ENCODE measurements around the gene LRRC3. TPM values are rescaled to one million over a fixed set of nuclear protein-coding genes. Genes with fewer than 3 reads are reported as not detected.

Gene LRRC3
- total RNA-seq, 2 donors from 2014 or later, result 1.6 to 7.1 TPM

DNA sequence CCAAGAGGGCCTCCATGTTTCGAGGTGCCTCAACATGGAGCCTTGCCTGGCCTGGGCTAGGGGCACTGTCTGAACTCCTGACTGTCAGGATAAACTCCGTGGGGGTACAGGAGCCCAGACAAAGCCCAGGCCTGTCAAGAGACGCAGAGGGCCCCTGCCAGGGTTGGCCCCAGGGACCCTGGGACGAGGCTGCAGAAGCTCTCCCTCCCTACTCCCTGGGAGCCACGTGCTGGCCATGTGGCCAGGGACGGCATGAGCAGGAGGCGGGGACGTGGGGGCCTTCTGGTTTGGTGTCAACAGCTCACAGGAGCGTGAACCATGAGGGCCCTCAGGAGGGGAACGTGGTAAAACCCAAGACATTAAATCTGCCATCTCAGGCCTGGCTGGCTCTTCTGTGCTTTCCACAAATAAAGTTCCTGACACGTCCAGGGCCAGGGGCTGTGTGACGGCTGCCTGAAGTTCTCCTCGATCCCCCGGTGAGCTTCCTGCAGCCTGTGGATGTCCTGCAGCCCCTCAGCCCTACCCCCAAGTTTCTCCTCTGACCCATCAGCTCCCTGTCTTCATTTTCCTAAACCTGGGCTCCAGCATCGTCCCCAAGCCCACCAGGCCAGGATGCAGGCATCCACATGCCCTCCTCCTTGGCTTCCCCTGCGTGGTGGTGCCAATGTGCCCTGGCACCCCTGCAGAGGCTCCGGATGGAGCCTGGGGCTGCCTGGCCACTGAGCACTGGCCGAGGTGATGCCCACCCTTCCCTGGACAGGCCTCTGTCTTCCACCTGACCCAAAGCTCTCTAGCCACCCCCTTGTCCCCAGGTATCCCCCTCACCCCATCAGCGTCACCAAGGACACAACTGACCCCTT lies 12.8 kb upstream of the LRRC3 start:
- H3K27me3 ChIP-seq (replicated peaks; ENCODE audit: insufficient read depth), result no peaks in the 10 kb centered on the region
- intact Hi-C loops (cut with DNase I), result no loop called here
- H3K36me3 ChIP-seq, result no peaks in the 10 kb centered on the region
- H3K4me1 ChIP-seq (replicated peaks), result no peaks in the 10 kb centered on the region
- no peak for DNase-seq (ENCODE audit: low spot score)
- no peak overlapping the region for H3K4me3 ChIP-seq
- TF ChIP-seq CTCF (IDR thresholded peaks at IDR 0.05) (no peak), POLR2A (IDR thresholded peaks at IDR 0.05) (no peak), POLR2AphosphoS5 (IDR thresholded peaks at IDR 0.05) (no peak)
- no peaks in the 10 kb centered on the region for H3K9me3 ChIP-seq
- 75% methylated on average over 18 of the region's 19 CpGs for WGBS
- no peak overlapping the region for H3K27ac ChIP-seq

DNA sequence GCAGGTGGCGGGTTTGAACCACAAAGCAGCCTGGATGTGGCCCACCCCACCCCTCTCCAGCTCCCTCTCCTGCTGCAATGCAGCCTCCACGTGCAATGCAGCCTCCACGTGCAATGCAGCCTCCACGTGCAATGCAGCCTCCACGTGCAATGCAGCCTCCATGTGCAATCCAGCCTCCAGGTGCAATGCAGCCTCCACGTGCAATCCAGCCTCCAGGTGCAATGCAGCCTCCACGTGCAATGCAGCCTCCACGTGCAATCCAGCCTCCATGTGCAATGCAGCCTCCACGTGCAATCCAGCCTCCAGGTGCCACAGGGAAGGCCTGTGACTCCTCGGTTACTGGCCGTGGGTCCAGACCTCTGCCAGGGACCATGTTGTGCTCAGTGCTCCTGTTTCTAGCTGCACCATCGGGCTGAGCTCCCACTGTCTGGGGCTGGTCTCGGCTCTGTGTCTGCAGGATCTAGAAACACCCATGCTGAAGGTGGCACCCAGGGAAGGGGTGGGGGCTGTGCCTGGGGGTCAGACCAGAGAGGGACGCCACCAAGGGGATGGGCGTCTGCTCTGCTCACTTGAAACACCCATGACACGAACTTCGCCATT lies 11.9 kb upstream of the LRRC3 start:
- Histone ChIP-seq H3K4me3 (no peak overlapping the region), H3K4me1 (replicated peaks) (no peaks in the 10 kb centered on the region), H3K27me3 (replicated peaks; ENCODE audit: insufficient read depth) (no peaks in the 10 kb centered on the region), H3K9me3 (no peaks in the 10 kb centered on the region), H3K27ac (no peak overlapping the region), H3K36me3 (no peaks in the 10 kb centered on the region)
- 88% methylated on average over 10 of the region's 17 CpGs for WGBS
- no peak for DNase-seq (ENCODE audit: low spot score)
- TF ChIP-seq POLR2A (IDR thresholded peaks at IDR 0.05), result no peak
- TF ChIP-seq CTCF (IDR thresholded peaks at IDR 0.05), result no peak
- TF ChIP-seq POLR2AphosphoS5 (IDR thresholded peaks at IDR 0.05), result no peak
- intact Hi-C loops (cut with DNase I), result no loop called here

- H3K27ac ChIP-seq, result no peak overlapping the region
- H3K36me3 ChIP-seq, result no peaks in the 10 kb centered on the region
- no peaks in the 10 kb centered on the region for H3K4me1 ChIP-seq (replicated peaks)
- H3K27me3 ChIP-seq (replicated peaks; ENCODE audit: insufficient read depth), result no peaks in the 10 kb centered on the region
- TF ChIP-seq POLR2A (IDR thresholded peaks at IDR 0.05) (no peak), CTCF (IDR thresholded peaks at IDR 0.05) (no peak), POLR2AphosphoS5 (IDR thresholded peaks at IDR 0.05) (no peak)
- WGBS, result 73% methylated on average over 5 of the region's 12 CpGs
- no peaks in the 10 kb centered on the region for H3K9me3 ChIP-seq
- intact Hi-C loops (cut with DNase I), result no loop called here
- no peak overlapping the region for H3K4me3 ChIP-seq
- DNase-seq (ENCODE audit: low spot score), result no peak
These were observed 11.4 kb upstream of the LRRC3 start for GRCh38 chr21:44443891-44444285.

DNA sequence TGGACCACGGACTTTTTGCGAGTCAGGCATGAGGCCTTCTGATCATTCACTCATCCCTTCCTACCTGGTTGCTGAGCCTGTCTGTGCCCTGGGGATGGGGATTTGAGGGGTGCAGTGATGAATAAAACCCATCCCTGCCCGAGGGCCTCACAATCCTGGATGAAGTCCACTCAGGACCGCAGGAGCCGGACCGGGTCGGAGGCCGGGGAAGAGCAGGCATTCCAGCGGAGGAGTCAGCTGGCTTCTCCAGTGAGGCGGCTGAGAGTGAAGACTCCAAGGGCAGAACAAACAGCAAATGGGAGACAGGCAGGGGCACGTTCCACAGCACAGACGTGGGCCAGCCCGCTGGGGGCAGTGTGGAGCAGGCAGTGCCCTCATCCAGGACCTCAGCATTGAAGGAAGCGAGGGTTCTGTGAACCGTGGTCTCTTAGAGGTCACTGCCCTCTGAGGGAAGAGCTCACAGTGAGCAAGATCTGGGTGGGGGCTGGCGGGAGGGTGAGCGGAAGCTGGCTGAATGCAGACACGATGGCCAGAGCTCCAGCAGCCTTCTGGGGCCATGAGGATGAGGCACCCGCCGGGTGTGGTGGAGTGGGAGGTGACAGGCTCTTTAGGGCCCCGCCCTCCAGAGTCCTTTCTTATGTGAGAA lies 10.9 kb upstream of the LRRC3 start:
- Histone ChIP-seq H3K4me3 (no peak overlapping the region), H3K4me1 (replicated peaks) (no peaks in the 10 kb centered on the region), H3K27me3 (replicated peaks; ENCODE audit: insufficient read depth) (peaks cover under 1% of the 10 kb centered on the region), H3K9me3 (no peaks in the 10 kb centered on the region), H3K27ac (no peak overlapping the region), H3K36me3 (no peaks in the 10 kb centered on the region)
- intact Hi-C loops (cut with DNase I), result no loop called here
- TF ChIP-seq CTCF (IDR thresholded peaks at IDR 0.05), result no peak
- no peak for TF ChIP-seq POLR2AphosphoS5 (IDR thresholded peaks at IDR 0.05)
- no peak for TF ChIP-seq POLR2A (IDR thresholded peaks at IDR 0.05)
- no peak for DNase-seq (ENCODE audit: low spot score)
- 76% methylated on average over 21 of the region's 21 CpGs for WGBS

Measured in prostate gland (tissue), 2 donors.